ENCODE measurements around the gene TCEANC2. TPM values are rescaled to one million over a fixed set of nuclear protein-coding genes. Genes with fewer than 3 reads are reported as not detected.
"Not testable (repeated sequence)": the region's sequence is repeated elsewhere in the genome, so short reads cannot be mapped to it uniquely, and the experiment has no call there.

TCEANC2 gene
- total and polyA plus RNA-seq, 3 donors from 2014 or later = 10.7 to 16.1 (median 14.1) TPM

GRCh38 chr1:54014009-54014629 lies 39.3 kb upstream of the TCEANC2 start:
- Histone ChIP-seq H3K4me3 (no peak overlapping the region), H3K36me3 (ENCODE audit: low read depth, missing control alignments) (no peaks in the 10 kb centered on the region), H3K27ac (no peak overlapping the region), H3K9me3 (no peaks in the 10 kb centered on the region), H3K4me1 (no peaks in the 10 kb centered on the region), H3K27me3 (no peaks in the 10 kb centered on the region)
- 30 to 44% methylated on average over 3 to 16 of the region's 17 CpGs for WGBS, 2 donors
- no peak for TF ChIP-seq CTCF (IDR thresholded peaks at IDR 0.05)
- no peak for TF ChIP-seq POLR2A (IDR thresholded peaks at IDR 0.05)
- no peak for DNase-seq
- intact Hi-C loops (cut with DNase I; ENCODE audit: low total_unique reads) = no loop called here

GRCh38 chr1:54016343-54017282 lies 36.8 kb upstream of the TCEANC2 start:
- intact Hi-C loops (cut with DNase I; ENCODE audit: low total_unique reads) = no loop called here
- no peaks in the 10 kb centered on the region for H3K4me1 ChIP-seq
- TF ChIP-seq POLR2A (IDR thresholded peaks at IDR 0.05) (no peak), CTCF (IDR thresholded peaks at IDR 0.05) (no peak)
- no peaks in the 10 kb centered on the region for H3K27me3 ChIP-seq
- DNase-seq = no peak
- no peak overlapping the region for H3K27ac ChIP-seq
- no peaks in the 10 kb centered on the region for H3K36me3 ChIP-seq (ENCODE audit: low read depth, missing control alignments)
- no peak overlapping the region for H3K4me3 ChIP-seq
- no peaks in the 10 kb centered on the region for H3K9me3 ChIP-seq
- WGBS, 2 donors = 69 to 76% methylated on average over 7 to 8 of the region's 8 CpGs

GRCh38 chr1:54017979-54018378 lies 35.4 kb upstream of the TCEANC2 start, which contains the start of gene LDLRAD1:
Gene LDLRAD1, minus strand, starts transcription at chr1:54018186. Its CDS starts 74 bp downstream, at chr1:54018112.
- Histone ChIP-seq H3K27ac (no peak within 1 kb of the TSS), H3K9me3 (no peaks in the 10 kb centered on the region), H3K4me3 (no peak within 1 kb of the TSS), H3K36me3 (ENCODE audit: low read depth, missing control alignments) (no peaks in the 10 kb centered on the region), H3K27me3 (no peaks in the 10 kb centered on the region), H3K4me1 (no peaks in the 10 kb centered on the region)
- intact Hi-C loops (cut with DNase I; ENCODE audit: low total_unique reads) = no loop called here
- peak; percentile 72 for DNase-seq
- WGBS, 2 donors = 40 to 46% methylated on average over 1 to 6 of the region's 6 CpGs
- TF ChIP-seq POLR2A (IDR thresholded peaks at IDR 0.05) = no peak
- TF ChIP-seq CTCF (IDR thresholded peaks at IDR 0.05) = no peak

- no peak for DNase-seq
- intact Hi-C loops (cut with DNase I; ENCODE audit: low total_unique reads) = no loop called here
- WGBS, 2 donors = 80% methylated on average over 5 of the region's 5 CpGs
- Histone ChIP-seq H3K27ac (no peak overlapping the region), H3K36me3 (ENCODE audit: low read depth, missing control alignments) (no peaks in the 10 kb centered on the region), H3K27me3 (no peaks in the 10 kb centered on the region), H3K4me3 (no peak overlapping the region), H3K9me3 (no peaks in the 10 kb centered on the region), H3K4me1 (no peaks in the 10 kb centered on the region)
- no peak for TF ChIP-seq CTCF (IDR thresholded peaks at IDR 0.05)
- no peak for TF ChIP-seq POLR2A (IDR thresholded peaks at IDR 0.05)
These were observed 34.8 kb upstream of the TCEANC2 start for GRCh38 chr1:54018635-54019034.

- H3K27me3 ChIP-seq; intact Hi-C loops (cut with DNase I; ENCODE audit: low total_unique reads); DNase-seq; H3K4me3 ChIP-seq; H3K9me3 ChIP-seq; H3K27ac ChIP-seq; H3K4me1 ChIP-seq; H3K36me3 ChIP-seq (ENCODE audit: low read depth, missing control alignments): not testable (repeated sequence)
- 90 to 92% methylated on average over 10 of the region's 10 CpGs for WGBS, 2 donors
These were observed 33.7 kb upstream of the TCEANC2 start for GRCh38 chr1:54019562-54020176.

Measured in testis (tissue), 3 donors.